Smooth muscle cell (in vitro differentiated cells): ENCODE data around the gene CD276. TPM values are rescaled to one million over a fixed set of nuclear protein-coding genes. Genes with fewer than 3 reads are reported as not detected.

Source experiments
- DNase-seq: peaks from one replicate; lab custom pipeline; 2025; ENCODE audit not compliant: unreplicated experiment; lab: John Stamatoyannopoulos, UW
- H2AFZ ChIP-seq: fragments of 200-600 bp; sonication (generic); 2 replicates; pipeline ENCODE4 v1.6.0; 2016; ENCODE audit warnings: antibody characterized with exemption, low read depth, mild to moderate bottlenecking
- H3F3A ChIP-seq: fragments of 200-600 bp; sonication (generic); 2 replicates; pipeline ENCODE4 v1.6.0; 2017; ENCODE audit warnings: antibody characterized with exemption, low read depth
- H3K27ac ChIP-seq: fragments of 200-600 bp; sonication (generic); 2 replicates; pipeline ENCODE4 v1.5.1; 2016; ENCODE audit warnings: low read depth, mild to moderate bottlenecking
- H3K27me3 ChIP-seq: fragments of 200-600 bp; sonication (generic); 2 replicates; pipeline ENCODE4 v1.6.1; 2016; ENCODE audit warnings: low read depth, mild to moderate bottlenecking
- H3K36me3 ChIP-seq: fragments of 200-600 bp; sonication (generic); 2 replicates; pipeline ENCODE4 v1.5.1; 2016; ENCODE audit warnings: low read depth
- H3K4me1 ChIP-seq: fragments of 200-600 bp; sonication (generic); 2 replicates; pipeline ENCODE4 v1.5.1; 2016; ENCODE audit warnings: low read depth
- H3K4me2 ChIP-seq: fragments of 200-600 bp; sonication (generic); 2 replicates; pipeline ENCODE4 v1.6.0; 2016; ENCODE audit warnings: mild to moderate bottlenecking
- H3K4me3 ChIP-seq: fragments of 200-600 bp; sonication (generic); 2 replicates; pipeline ENCODE4 v1.5.1; 2016; ENCODE audit warnings: mild to moderate bottlenecking
- H3K79me2 ChIP-seq: fragments of 200-600 bp; sonication (generic); 2 replicates; pipeline ENCODE4 v1.6.0; 2016; ENCODE audit warnings: low read depth, mild to moderate bottlenecking
- H3K9ac ChIP-seq: fragments of 200-600 bp; sonication (generic); 2 replicates; pipeline ENCODE4 v1.6.0; 2016; ENCODE audit warnings: low read depth
- H3K9me3 ChIP-seq: fragments of 200-600 bp; sonication (generic); replicated peaks from 2 replicates; pipeline ENCODE4 v1.5.1; 2016; ENCODE audit warnings: low read depth
- H4K20me1 ChIP-seq: fragments of 200-600 bp; sonication (generic); 2 replicates; pipeline ENCODE4 v1.6.0; 2016; ENCODE audit warnings: low read depth
- CTCF ChIP-seq: fragments of 200-600 bp; sonication (generic); IDR thresholded peaks from 2 replicates; pipeline ENCODE4 v1.5.1; 2017; ENCODE audit warnings: borderline replicate concordance, mild to moderate bottlenecking, antibody characterized with exemption; ENCODE audit not compliant: insufficient read depth, poor library complexity, severe bottlenecking
- WGBS: methylation state at CpG from one replicate; pipeline ENCODE4 v1.1.7; 2016; ENCODE audit warnings: low lambda C conversion rate; 5-methylcytosine and 5-hydroxymethylcytosine counted together
- polyA plus RNA-seq: library from polyadenylated mRNA; unstranded; fragments of >200 nt; fragmentation: Nextera tagmentation; extraction: Ambion mirVana; gene quantifications from 2 replicates; pipeline ENCODE4 v1.2.1, GENCODE V29; 2016
- total RNA-seq: library from RNA; depleted of rRNA; stranded (reverse); fragments of >200 nt; gene quantifications from 2 replicates; pipeline ENCODE4 v1.2.3, GENCODE V29; 2014

Gene CD276
- total and polyA plus RNA-seq, 2 experiments from 2014 or later: 144 to 312 TPM

GRCh38 chr15:73750951-73751350 lies 66.8 kb downstream of the CD276 start:
- Histone ChIP-seq H3K27me3 (no peaks in the 10 kb centered on the region), H3K4me2 (no peak overlapping the region)

GRCh38 chr15:73751511-73751898 lies 67.3 kb downstream of the CD276 start:
- peaks cover 9% of the 10 kb centered on the region for H3K4me1 ChIP-seq
- no peaks in the 10 kb centered on the region for H3K36me3 ChIP-seq
- no peaks in the 10 kb centered on the region for H3K9me3 ChIP-seq
- no peak overlapping the region for H3K9ac ChIP-seq
- no peaks in the 10 kb centered on the region for H3F3A ChIP-seq
- H3K4me2 ChIP-seq: peak overlapping the region; percentile 99
- no peak for DNase-seq
- no peak for TF ChIP-seq CTCF
- no peaks in the 10 kb centered on the region for H4K20me1 ChIP-seq
- H3K27me3 ChIP-seq: no peaks in the 10 kb centered on the region
- H2AFZ ChIP-seq: no peak overlapping the region
- WGBS: 5% methylated on average over 9 of the region's 9 CpGs
- H3K27ac ChIP-seq: no peak overlapping the region
- peak overlapping the region; percentile 75 for H3K4me3 ChIP-seq
- H3K79me2 ChIP-seq: no peaks in the 10 kb centered on the region

More at GRCh38 chr15:73750951-73751350, 66.8 kb downstream of the CD276 start:
- H3K9ac ChIP-seq: no peak overlapping the region
- H2AFZ ChIP-seq: no peak overlapping the region
- WGBS: 94% methylated on average over 20 of the region's 20 CpGs
- H3K4me1 ChIP-seq: peaks cover 9% of the 10 kb centered on the region
- H3F3A ChIP-seq: no peaks in the 10 kb centered on the region
- no peaks in the 10 kb centered on the region for H3K9me3 ChIP-seq
- H3K4me3 ChIP-seq: no peak overlapping the region
- H3K27ac ChIP-seq: no peak overlapping the region
- no peaks in the 10 kb centered on the region for H3K79me2 ChIP-seq
- no peaks in the 10 kb centered on the region for H4K20me1 ChIP-seq
- H3K36me3 ChIP-seq: no peaks in the 10 kb centered on the region
- TF ChIP-seq CTCF: no peak
- DNase-seq: no peak

GRCh38 chr15:73751899-73752805 lies 68.0 kb downstream of the CD276 start:
- WGBS: 2% methylated on average over 41 of the region's 79 CpGs
- Histone ChIP-seq H3K79me2 (no peaks in the 10 kb centered on the region), H3K4me2 (peak overlapping the region; percentile 99), H4K20me1 (no peaks in the 10 kb centered on the region), H3K9me3 (no peaks in the 10 kb centered on the region), H3K4me1 (peaks cover 9% of the 10 kb centered on the region), H3K36me3 (no peaks in the 10 kb centered on the region), H3K27ac (no peak overlapping the region), H2AFZ (peak overlapping the region; percentile 77), H3K27me3 (no peaks in the 10 kb centered on the region), H3F3A (no peaks in the 10 kb centered on the region), H3K4me3 (peak overlapping the region; percentile 75), H3K9ac (peak overlapping the region; percentile 28)
- TF ChIP-seq CTCF: no peak
- DNase-seq: no peak

GRCh38 chr15:73752806-73753193 lies 68.6 kb downstream of the CD276 start:
- Histone ChIP-seq H3K4me3 (peak overlapping the region; percentile 75), H3K9ac (no peak overlapping the region), H3K4me1 (peaks cover 9% of the 10 kb centered on the region), H3K4me2 (peak overlapping the region; percentile 99), H3K27ac (no peak overlapping the region), H3K36me3 (no peaks in the 10 kb centered on the region), H3K9me3 (no peaks in the 10 kb centered on the region), H2AFZ (peak overlapping the region; percentile 77), H4K20me1 (no peaks in the 10 kb centered on the region), H3K79me2 (no peaks in the 10 kb centered on the region), H3K27me3 (no peaks in the 10 kb centered on the region), H3F3A (no peaks in the 10 kb centered on the region)
- DNase-seq: no peak
- TF ChIP-seq CTCF: no peak
- 2% methylated on average over 8 of the region's 56 CpGs for WGBS
